Non-pigmented ciliary epithelial cell (primary cell): Measurements from ENCODE around the gene ARMC9.
"Not testable (repeated sequence)": the region's sequence is repeated elsewhere in the genome, so short reads cannot be mapped to it uniquely, and the experiment has no call there.

Experiments used
- DNase-seq: peaks from one replicate; pipeline ENCODE4 v3.0.0-alpha.2; 2010; ENCODE audit warnings: low read depth

Gene ARMC9

DNA sequence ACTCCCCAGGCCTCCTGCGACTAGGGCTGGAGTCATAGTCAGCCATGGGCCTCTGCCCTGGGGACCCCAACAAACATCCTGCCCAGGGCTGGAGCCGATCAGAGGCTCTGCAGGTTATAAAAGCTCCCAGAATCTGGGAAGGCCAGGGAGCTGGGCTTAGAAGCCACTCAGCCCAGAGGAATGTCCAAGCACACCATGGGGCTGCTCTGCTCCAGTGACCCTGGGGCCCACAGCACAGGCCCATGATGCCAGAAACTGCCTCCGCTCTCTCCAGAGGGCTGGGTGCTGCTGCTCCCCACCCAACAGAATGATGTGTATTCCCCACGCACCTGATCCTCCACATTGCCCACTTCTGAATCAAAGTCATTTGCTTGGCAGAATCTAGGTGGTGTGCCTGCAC, 88.5 kb downstream of the ARMC9 start:
- no peak for DNase-seq

GRCh38 chr2:231287696-231288095, 89.3 kb downstream of the ARMC9 start:
- DNase-seq: no peak

GRCh38 chr2:231288590-231288989, 90.2 kb downstream of the ARMC9 start:
- DNase-seq: no peak

GRCh38 chr2:231290321-231291015, 92.0 kb downstream of the ARMC9 start:
- DNase-seq: no peak

GRCh38 chr2:231292472-231293134, 94.2 kb downstream of the ARMC9 start:
- no peak for DNase-seq

DNA sequence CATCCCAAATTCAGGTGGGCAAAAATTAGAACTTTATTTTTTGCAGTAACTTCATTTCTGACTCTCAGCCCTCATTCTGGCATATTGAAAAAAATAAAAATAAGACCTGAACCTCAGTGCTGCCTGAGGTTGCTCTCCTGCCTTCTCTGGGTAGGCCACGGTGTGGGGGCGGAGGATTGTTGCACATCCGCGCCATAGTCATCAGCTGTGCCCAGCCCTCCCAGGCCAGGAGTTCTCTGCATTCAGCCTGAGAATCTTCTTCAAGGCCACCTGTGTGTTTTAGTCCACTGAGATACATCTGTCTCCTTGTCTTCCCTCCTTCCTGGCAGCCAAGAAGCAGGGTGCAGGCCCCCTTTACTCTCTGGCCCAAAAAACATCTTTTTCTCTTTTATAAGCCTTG, 94.7 kb downstream of the ARMC9 start:
- no peak for DNase-seq

DNA sequence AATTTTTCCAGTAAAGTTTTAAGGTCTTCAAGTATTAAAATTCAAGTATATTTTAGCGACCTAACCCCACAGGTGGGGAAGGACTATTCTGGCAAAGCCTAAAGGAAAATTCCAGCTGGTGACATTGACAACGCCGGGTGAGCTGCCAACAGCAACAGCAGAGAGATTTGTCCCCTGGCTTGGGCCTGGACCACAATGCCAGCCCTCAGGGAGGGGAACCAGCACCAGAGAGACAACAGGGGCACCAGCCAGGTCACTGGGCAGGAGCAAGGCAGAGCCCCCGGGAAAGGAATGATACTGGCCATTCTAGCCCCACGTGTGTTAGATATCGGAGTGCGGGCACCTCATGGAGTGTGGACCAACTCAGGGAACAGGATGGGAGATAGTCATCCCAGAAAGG, 95.7 kb downstream of the ARMC9 start:
- DNase-seq: no peak

DNA sequence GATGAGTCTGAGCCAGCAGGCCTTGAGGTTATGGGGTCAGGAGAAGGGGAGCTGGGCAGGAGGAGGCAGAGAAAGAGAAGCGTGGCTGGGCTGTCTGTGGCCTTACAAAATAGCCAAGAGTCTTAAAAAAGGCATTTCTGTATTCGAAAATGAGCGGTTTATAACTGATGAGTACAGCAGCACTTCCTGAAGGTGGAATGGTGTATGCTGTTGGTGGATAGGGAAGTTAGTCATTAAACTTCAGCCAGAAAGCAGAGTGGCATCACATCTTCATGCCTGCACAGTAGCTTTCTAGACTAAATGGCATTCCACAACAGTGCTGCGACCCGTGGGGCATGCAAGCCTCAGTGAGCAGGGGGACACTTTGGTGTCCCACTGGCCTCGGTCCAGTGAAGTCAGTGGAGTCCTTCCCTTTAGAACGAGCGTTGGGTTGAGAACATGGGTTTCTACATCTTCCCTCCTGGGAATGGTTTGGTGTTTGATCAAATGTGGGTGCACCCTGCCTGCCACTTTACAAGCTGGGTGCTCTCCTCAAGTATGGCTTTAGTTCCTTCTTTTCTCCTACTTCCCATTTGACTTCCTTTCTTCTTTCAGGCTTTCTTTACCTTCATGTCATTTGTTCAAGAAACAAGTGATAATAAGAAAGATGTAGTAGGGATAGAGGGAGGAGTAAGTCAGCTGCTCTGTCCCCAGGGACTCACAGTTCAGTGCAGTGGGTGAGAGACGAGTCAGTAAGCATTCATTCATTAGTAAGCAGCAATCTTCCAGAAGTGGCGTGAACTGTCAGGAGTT, 96.3 kb downstream of the ARMC9 start:
- DNase-seq: no peak

DNA sequence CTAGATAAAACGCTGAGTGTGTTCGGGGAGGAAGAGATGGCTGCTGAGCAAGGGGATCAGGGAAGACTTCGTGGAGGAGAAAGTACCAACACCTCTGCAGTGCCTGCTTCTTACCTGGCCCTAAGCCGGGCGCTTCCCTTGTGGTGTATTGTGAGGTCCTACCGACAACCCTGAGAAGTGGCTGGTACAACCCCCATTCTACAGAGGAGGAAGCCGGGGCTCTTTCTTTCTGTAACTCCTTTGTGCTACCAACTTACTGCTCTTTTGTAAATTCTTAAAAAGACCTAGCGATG, 96.9 kb downstream of the ARMC9 start:
- DNase-seq: no peak

DNA sequence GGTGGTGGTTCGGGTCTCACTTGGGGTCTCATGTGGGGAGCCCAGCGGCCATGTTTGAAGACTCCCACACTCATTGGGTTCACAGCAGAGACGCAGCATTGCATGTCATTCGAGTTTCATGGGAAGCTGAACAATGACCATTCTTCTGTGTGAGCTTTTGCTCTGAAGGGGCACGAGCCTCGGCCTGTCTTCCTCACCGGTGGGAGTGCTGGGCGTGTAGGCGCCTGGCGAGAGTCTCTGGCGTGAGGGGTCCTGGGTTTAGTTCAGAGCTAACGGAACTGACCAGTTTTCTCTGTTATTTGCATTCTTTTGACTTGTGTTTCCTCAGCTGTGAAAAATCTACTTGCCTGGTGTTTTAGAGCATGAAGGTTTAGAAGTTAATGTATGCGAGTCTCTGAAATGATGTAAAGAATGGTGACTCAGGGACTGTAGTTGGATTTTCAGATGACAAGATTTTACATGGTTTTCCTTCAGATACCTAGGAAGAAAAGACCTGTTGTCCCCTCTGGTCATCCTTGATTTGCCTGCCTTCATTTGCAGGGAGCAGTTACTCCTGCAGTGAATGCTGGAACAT, 98.1 kb downstream of the ARMC9 start:
- no peak for DNase-seq

DNA sequence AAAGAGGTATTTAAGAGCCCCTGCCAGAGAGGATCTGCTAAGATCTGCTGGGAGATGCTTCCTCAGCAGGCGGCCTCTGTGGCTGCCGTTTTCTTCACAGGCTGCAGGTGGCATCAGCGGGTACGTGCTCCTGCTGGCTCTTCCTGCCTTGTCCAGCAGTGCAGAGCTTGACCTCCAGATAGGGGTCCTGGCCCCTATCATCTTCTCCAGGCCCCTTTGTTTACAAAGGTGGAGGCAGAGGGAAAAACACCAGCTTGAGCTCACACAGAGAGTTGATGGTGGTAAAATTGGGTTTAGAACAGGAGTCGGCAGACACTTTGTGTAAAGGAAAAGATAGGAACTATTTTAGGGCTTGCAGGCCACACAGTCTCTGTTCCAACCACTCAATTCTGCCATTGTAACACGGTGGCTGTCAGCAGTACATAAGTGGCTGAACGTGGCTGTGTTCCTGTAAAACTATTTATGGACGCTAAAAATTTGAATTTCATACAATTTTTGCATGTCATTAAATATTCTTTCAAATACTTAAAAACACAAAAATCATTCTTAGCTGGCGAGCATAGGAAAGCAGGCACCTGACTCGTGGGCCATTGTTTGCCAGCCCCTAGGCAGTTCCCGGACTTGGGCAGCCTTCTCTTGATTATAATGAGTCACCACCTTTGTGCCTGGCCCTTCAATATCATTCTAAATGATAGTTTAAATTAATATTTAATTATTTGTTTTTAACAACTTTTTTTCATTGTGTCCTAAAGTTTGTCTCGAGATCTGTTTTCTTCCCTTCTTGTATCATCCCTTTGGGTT, 98.9 kb downstream of the ARMC9 start:
- no peak for DNase-seq

DNA sequence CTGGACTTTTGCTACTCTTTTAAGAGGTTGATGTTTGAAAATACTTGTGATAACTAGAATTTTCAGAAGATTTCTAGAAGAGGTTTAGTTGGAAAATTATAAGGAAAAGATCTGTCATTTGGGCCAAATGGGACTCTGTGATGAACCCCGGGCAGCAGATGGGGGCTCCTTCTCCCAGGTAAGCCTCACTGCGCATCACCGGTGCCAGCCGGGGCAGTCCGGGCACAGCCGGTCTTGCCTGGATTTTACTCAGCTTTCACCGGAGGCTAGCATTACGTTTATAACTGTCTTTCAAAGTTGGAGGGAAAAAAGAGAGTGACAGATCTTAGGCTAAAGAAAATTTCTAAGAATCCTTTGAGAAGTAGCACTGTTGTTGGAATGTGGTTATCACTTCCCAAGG, 99.7 kb downstream of the ARMC9 start:
- DNase-seq: no peak

DNA sequence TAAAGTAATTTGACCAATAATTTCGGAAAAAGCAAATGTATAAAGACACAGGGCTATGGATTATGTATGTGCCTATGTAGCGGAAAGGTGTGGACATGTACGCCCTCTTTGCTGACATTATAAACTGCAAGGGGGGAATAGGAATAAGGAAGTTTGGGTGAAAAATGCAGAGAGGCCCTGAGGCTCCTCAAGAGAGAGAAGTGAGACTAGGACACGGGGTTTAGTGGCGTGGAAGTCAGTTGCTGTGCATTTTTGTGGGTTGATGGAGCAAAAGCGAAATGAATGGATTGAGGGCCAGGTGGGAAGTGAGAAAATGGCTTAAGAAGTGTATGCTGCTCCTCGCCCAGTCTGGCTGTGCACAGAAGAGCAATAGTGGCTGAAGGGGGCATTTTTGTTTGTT, 100.8 kb downstream of the ARMC9 start:
- no peak for DNase-seq

DNA sequence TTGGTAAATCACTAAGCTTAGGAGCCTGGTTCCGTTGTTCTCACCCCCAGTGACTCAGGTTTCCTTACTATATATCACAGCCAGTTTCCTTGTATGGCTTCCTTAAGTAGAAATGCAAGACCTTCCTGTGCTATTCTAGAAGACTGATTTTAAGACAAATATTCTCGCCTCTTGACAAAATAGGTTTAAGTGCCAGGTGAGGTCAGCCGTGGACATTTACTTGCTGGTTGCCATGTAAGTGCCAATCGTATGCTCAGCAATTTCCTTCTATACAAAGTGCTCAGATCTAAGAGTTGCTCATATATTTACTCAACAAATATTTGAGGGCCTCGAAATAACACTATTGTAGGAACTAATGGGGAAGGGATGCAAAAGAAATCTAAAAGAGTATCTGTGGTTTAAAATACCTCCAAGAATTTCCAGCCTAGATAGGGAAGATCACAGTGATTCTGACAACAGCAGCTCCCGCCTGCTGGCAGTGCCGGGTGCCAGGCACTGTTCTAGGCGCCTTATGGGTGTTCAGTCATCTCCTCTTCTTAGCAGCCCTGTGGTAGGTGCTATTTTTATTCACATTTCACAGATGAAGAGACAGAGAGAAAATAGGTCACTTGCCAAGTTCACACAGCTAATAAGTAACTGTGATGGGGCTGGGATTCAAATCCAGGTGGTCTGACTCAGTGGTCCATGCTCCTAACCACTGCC, 101.7 kb downstream of the ARMC9 start:
- peak; percentile 37 for DNase-seq

DNA sequence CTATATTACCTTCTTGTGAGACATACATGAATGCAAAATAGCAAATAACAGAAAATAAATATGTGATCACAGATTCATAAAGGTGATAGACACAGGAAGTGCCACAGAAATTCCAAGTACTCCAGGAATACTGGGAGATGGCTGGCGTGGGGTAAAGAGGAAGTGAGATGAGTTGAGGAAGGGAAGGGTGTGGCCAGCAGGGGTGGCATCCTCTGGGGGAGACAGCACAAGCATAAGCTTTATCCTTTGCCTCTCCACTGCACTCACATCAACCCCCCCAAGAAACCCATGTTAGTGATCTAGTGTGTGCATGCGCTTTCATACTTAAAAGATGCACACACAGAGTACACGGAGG, 102.3 kb downstream of the ARMC9 start:
- no peak for DNase-seq

DNA sequence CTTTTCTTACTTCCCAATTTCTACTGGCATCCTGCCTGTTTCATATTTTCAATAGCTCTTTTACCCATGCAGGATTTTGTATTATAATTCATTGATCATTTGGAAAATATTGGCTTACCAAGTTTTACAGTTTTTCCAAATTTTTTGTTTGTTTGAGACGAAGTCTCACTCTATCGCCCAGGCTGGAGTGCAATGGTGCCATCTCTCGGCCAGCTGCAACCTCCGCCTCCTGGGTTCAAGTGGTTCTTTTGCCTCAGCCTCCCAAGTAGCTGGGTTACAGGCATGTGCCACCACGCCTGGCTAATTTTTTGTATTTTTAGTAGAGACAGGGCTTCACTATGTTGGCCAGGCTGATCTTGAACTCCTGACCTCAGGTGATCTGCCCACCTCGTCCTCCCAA, 105.8 kb downstream of the ARMC9 start:
- not testable (repeated sequence) for DNase-seq

- no peak for DNase-seq
These were observed 106.8 kb downstream of the ARMC9 start for GRCh38 chr2:231305221-231305620.

DNA sequence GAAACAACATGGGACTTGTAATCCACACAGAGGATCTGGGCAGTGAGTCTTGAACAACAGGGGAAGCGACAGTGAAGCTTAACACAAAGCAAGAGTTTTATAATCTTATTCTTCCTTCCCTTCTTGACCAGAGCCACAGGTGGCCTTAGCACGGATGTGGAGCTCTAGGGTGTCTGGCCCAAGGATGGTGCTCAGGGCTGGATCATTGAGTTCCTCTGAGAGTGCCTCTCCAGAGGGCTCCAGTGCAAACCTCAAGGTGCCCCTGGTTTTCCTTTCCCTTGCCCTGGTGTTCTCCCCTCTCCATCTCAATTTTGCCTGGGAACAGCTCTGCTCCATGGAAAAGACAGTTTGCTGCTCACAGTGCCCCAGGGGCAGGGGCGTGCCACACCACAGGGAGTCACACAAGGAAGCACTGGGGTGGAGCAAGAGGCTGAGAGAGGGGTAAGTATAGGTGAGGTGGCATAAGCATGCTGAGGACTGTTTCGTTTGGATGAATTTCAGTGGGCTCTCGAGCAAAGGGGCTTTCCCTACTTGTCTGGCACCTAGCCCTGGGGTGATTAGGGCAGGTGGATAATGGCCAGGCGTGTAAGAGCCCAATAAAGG, 108.5 kb downstream of the ARMC9 start:
- no peak for DNase-seq

- no peak for DNase-seq
These were observed 109.8 kb downstream of the ARMC9 start for GRCh38 chr2:231308219-231308618.

- DNase-seq: peak; percentile 27
These were observed 110.4 kb downstream of the ARMC9 start for GRCh38 chr2:231308631-231309428.
